ENCODE data around the gene KRT78. TPM values are rescaled to one million over a fixed set of nuclear protein-coding genes. Genes with fewer than 3 reads are reported as not detected.

The KRT78 gene
- total and polyA plus RNA-seq, 9 of the 15 experiments (the other 6 are each of a cell fraction or from before 2014, with no cell fraction given) = not detected

DNA sequence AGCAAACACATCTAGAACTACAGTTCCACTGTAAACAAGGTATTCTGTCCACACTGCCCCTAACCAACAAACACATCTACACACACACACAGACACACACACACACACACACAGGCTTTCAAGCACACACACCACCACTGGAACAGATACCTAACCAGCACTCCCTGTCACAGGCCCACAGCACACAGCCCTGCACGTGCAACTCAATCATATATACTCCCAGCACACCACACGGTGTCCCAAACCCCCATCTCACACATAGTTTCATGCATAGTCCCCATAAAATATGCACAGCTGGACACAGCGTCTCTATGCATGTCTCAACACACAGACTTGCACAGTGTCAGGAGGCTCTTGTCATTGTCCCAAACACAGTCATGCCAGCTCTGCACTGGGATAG is 28.4 kb upstream of the KRT78 start:
- Histone ChIP-seq H3K27me3 (ENCODE audit: control insufficient read depth in 2 of 2, insufficient read depth in 2 of 2, low read length in 2 of 2) (no peaks in the 10 kb centered on the region), H3K36me3 (ENCODE audit: control insufficient read depth, insufficient read depth, low read length) (no peaks in the 10 kb centered on the region), H3K4me3 (no peak overlapping the region), H3K9me3 (replicated peaks; ENCODE audit: control insufficient read depth, insufficient read depth, low read depth, low read length) (no peaks in the 10 kb centered on the region), H3K4me1 (replicated peaks in 1 of 2; ENCODE audit: control insufficient read depth in 2 of 2, insufficient read depth in 2 of 2, low read length in 2 of 2) (peaks cover 47 to 56% of the 10 kb centered on the region in 2 experiments), H3K9me1 (ENCODE audit: control insufficient read depth, insufficient read depth, low read length) (no peaks in the 10 kb centered on the region), H3K79me2 (ENCODE audit: control insufficient read depth, insufficient read depth, low read length) (no peaks in the 10 kb centered on the region), H3K4me2 (ENCODE audit: insufficient read depth, low read length) (no peak overlapping the region), H4K20me1 (replicated peaks; ENCODE audit: control insufficient read depth, insufficient read depth, low read length) (no peaks in the 10 kb centered on the region), H2AFZ (ENCODE audit: low read depth, low read length) (peak overlapping the region; percentile 94), H3K9ac (ENCODE audit: insufficient read depth in 1 of 2, low read depth in 2 of 2, low read length in 2 of 2) (peak overlapping the region in 1 of 2 experiments; percentile 79; a peak in 1 of 4 replicates), H3K27ac (ENCODE audit: extremely low read depth, low read depth, low read length) (no peak overlapping the region; the same call in 2 of the 3 replicates)
- POLR2A ChIA-PET = interaction anchor here (0.6 to 1.4 kb wide), 4 partner anchors 74 to 502 kb away, joined by 3 to 7 read pairs (median 3); no protein-coding TSS in a partner anchor
- FAIRE-seq = no peak
- CTCF ChIA-PET (ENCODE audit: low intra/inter-chr PET ratio) = interaction anchor here (0.5 kb wide), 1 partner anchor 9 kb away, joined by 7 read pairs; no protein-coding TSS in a partner anchor
- WGBS (ENCODE audit: insufficient coverage, low coverage, missing lambda C conversion rate) = 29% methylated on average over 3 of the region's 3 CpGs
- ATAC-seq = no peak
- DNase-seq (ENCODE audit: extremely low read depth in 1 of 4, low spot score in 3 of 4) = no peak
- intact Hi-C loops (cut with micrococcal nuclease) (loop anchor here (10.0 kb wide), 1 partner anchor 182 kb away; no protein-coding TSS in a partner anchor), in situ Hi-C loops (cut with MboI) (loop anchor here (5.0 kb wide), 1 partner anchor 495 kb away; no protein-coding TSS in a partner anchor)
- no TSS peak for BruUV-seq (replicated peaks)
- TF ChIP-seq CHCHD3 (CRISPR knock-in tag; IDR thresholded peaks at IDR 0.05) (no peak), ZSCAN29 (IDR thresholded peaks at IDR 0.05) (no peak), MAZ (CRISPR knock-in tag; conservative IDR thresholded peaks at IDR 0.05 in 1 of 2, IDR thresholded peaks at IDR 0.05 in 1 of 2) (no peak), NCOA4 (IDR thresholded peaks at IDR 0.05; ENCODE audit: partially characterized antibody) (no peak), HDAC1 (IDR thresholded peaks at IDR 0.05) (peak in 1 of 2 experiments; percentile 48; a peak in 1 of 4 replicates), ADNP (tag; IDR thresholded peaks at IDR 0.05) (no peak), ZNF121 (CRISPR knock-in tag; conservative IDR thresholded peaks at IDR 0.05) (no peak), BHLHE40 (IDR thresholded peaks at IDR 0.05; ENCODE audit: low read length) (peak; percentile 92), BCOR (IDR thresholded peaks at IDR 0.05) (peak; percentile 36; the same call in 1 of the 2 replicates), GABPB1 (CRISPR knock-in tag; IDR thresholded peaks at IDR 0.05) (no peak), SNIP1 (IDR thresholded peaks at IDR 0.05; ENCODE audit: low read depth) (no peak), KLF13 (tag; IDR thresholded peaks at IDR 0.05; ENCODE audit: borderline replicate concordance, low read depth) (no peak), HNRNPUL1 (IDR thresholded peaks at IDR 0.05; ENCODE audit: low read length) (no peak), LCOR (CRISPR knock-in tag; IDR thresholded peaks at IDR 0.05) (no peak), RBM34 (IDR thresholded peaks at IDR 0.05; ENCODE audit: borderline replicate concordance, insufficient read depth, low read length) (no peak), DPF2 (IDR thresholded peaks at IDR 0.05) (no peak), KDM1A (IDR thresholded peaks at IDR 0.05) (0 out of 4 replicates have a peak, but pooled peaks of 1 of the 2 experiments have one; percentile 7)
- TF ChIP-seq, protein P1, sequence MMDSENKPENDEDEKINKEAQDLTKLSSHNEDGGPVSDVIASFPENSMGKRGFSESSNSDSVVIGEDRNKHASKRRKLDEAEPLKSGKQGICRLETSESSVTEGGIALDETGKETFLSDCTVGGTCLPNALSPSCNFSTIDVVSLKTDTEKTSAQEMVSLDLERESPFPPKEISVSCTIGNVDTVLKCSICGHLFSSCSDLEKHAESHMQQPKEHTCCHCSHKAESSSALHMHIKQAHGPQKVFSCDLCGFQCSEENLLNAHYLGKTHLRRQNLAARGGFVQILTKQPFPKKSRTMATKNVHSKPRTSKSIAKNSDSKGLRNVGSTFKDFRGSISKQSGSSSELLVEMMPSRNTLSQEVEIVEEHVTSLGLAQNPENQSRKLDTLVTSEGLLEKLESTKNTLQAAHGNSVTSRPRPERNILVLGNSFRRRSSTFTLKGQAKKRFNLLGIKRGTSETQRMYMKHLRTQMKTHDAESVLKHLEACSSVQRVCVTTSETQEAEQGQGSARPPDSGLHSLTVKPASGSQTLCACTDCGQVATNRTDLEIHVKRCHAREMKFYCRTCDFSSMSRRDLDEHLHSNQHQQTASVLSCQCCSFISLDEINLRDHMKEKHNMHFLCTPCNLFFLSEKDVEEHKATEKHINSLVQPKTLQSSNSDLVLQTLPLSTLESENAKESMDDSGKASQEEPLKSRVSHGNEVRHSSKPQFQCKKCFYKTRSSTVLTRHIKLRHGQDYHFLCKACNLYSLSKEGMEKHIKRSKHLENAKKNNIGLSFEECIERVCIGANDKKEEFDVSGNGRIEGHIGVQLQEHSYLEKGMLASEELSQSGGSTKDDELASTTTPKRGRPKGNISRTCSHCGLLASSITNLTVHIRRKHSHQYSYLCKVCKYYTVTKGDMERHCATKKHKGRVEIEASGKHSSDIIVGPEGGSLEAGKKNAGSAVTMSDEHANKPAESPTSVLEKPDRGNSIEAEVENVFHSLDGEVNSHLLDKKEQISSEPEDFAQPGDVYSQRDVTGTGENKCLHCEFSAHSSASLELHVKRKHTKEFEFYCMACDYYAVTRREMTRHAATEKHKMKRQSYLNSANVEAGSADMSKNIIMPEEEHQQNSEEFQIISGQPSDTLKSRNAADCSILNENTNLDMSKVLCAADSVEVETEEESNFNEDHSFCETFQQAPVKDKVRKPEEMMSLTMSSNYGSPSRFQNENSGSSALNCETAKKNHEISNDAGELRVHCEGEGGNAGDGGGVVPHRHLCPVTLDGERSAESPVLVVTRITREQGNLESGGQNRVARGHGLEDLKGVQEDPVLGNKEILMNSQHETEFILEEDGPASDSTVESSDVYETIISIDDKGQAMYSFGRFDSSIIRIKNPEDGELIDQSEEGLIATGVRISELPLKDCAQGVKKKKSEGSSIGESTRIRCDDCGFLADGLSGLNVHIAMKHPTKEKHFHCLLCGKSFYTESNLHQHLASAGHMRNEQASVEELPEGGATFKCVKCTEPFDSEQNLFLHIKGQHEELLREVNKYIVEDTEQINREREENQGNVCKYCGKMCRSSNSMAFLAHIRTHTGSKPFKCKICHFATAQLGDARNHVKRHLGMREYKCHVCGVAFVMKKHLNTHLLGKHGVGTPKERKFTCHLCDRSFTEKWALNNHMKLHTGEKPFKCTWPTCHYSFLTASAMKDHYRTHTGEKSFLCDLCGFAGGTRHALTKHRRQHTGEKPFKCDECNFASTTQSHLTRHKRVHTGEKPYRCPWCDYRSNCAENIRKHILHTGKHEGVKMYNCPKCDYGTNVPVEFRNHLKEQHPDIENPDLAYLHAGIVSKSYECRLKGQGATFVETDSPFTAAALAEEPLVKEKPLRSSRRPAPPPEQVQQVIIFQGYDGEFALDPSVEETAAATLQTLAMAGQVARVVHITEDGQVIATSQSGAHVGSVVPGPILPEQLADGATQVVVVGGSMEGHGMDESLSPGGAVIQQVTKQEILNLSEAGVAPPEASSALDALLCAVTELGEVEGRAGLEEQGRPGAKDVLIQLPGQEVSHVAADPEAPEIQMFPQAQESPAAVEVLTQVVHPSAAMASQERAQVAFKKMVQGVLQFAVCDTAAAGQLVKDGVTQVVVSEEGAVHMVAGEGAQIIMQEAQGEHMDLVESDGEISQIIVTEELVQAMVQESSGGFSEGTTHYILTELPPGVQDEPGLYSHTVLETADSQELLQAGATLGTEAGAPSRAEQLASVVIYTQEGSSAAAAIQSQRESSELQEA (IDR thresholded peaks at IDR 0.05; ENCODE audit: low read depth) = no peak

Measured in K562 (cell line).